ENCODE results near the gene TMEM184B. TPM values are rescaled to one million over a fixed set of nuclear protein-coding genes. Genes with fewer than 3 reads are reported as not detected.

The TMEM184B gene
- total and polyA plus RNA-seq, 2 of the 8 experiments (the other 6 are each of a cell fraction or from before 2014, with no cell fraction given), result 41.6 to 81.0 TPM

GRCh38 chr22:38233427-38233826 lies 39.4 kb downstream of the TMEM184B start:
- Histone ChIP-seq H2BK120ac (replicated peaks; ENCODE audit: low read depth, low read length) (no peak overlapping the region), H2BK12ac (ENCODE audit: low read depth, low read length) (no peak overlapping the region), H2AK5ac (ENCODE audit: low read depth, low read length) (no peak overlapping the region), H3K23me2 (ENCODE audit: low read depth, low read length) (no peaks in the 10 kb centered on the region), H4K20me1 (replicated peaks in 1 of 2; ENCODE audit: control insufficient read depth in 1 of 2, insufficient read depth in 2 of 2, low read length in 2 of 2) (peaks cover 0 to 4% of the 10 kb centered on the region in 2 experiments), H3K4ac (replicated peaks; ENCODE audit: insufficient read length, low read depth, low read length) (no peak overlapping the region), H3K79me2 (ENCODE audit: control insufficient read depth in 1 of 2, insufficient read depth in 2 of 2, low read length in 2 of 2) (no peaks in the 10 kb centered on the region), H2BK5ac (ENCODE audit: low read depth, low read length) (no peak overlapping the region), H3K56ac (replicated peaks; ENCODE audit: insufficient read length, low read depth, low read length) (no peak overlapping the region), H4K91ac (replicated peaks; ENCODE audit: insufficient read length, low read length) (no peak overlapping the region), H3K23ac (ENCODE audit: insufficient read length) (no peak overlapping the region), H3K9me3 (ENCODE audit: insufficient read depth in 2 of 2, low read depth in 1 of 2, low read length in 1 of 2) (no peaks in the 10 kb centered on the region), H3K18ac (ENCODE audit: extremely low read depth, low read length) (no peak overlapping the region), H3K4me1 (replicated peaks in 1 of 4; ENCODE audit: control insufficient read depth in 3 of 4, insufficient read depth in 4 of 4, low read length in 3 of 4) (no peaks in the 10 kb centered on the region), H2BK15ac (ENCODE audit: low read length) (no peak overlapping the region), H3K27ac (ENCODE audit: low read depth, low read length) (no peak overlapping the region), H3K4me3 (ENCODE audit: extremely low read depth in 1 of 4, insufficient read depth in 2 of 4, low read depth in 3 of 4, low read length in 4 of 4) (no peak overlapping the region), H3K14ac (ENCODE audit: insufficient read length) (no peak overlapping the region), H3K4me2 (ENCODE audit: insufficient read depth in 1 of 2, low read depth in 2 of 2, low read length in 2 of 2) (no peak overlapping the region), H3K27me3 (replicated peaks in 1 of 4; ENCODE audit: control insufficient read depth in 3 of 4, extremely low read depth in 1 of 4, insufficient read depth in 3 of 4, low read length in 3 of 4) (no peaks in the 10 kb centered on the region; a peak in 1 of 7 replicates), H3K79me1 (ENCODE audit: low read depth, low read length) (no peaks in the 10 kb centered on the region), H3K36me3 (ENCODE audit: control insufficient read depth in 2 of 4, insufficient read depth in 4 of 4, low read length in 3 of 4) (peaks cover 0 to 39% (median 22%) of the 10 kb centered on the region in 4 experiments; a peak in 7 of 8 replicates), H4K8ac (ENCODE audit: extremely low read depth, insufficient read depth, low read length) (no peak overlapping the region), H2BK20ac (ENCODE audit: low read length) (no peak overlapping the region), H4K5ac (ENCODE audit: insufficient read length, low read depth, low read length) (no peak overlapping the region), H3K9ac (replicated peaks in 1 of 4; ENCODE audit: extremely low read depth in 1 of 4, low read depth in 3 of 4, low read length in 3 of 4) (no peak overlapping the region), H2AFZ (ENCODE audit: low read length) (no peak overlapping the region)
- DNase-seq (ENCODE audit: low read depth in 1 of 2, low spot score in 2 of 2) (no peak), FAIRE-seq (no peak)
- ChIA-PET POLR2A (ENCODE audit: partially characterized antibody) (interaction anchor here (1.5 kb wide), 1 partner anchor 18 kb away, joined by 3 read pairs; no protein-coding TSS in a partner anchor), CTCF (ENCODE audit: partially characterized antibody) (interaction anchor here (0.7 to 1.8 kb wide), 3 partner anchors 11 to 136 kb away, joined by 3 to 6 read pairs (median 3); no protein-coding TSS in a partner anchor)
- TF ChIP-seq TBP (IDR thresholded peaks at IDR 0.05; ENCODE audit: low read depth, low read length) (no peak), BRCA1 (IDR thresholded peaks at IDR 0.05; ENCODE audit: low read depth, low read length) (no peak), KDM5A (IDR thresholded peaks at IDR 0.05; ENCODE audit: low read length) (no peak)
- 92% methylated on average over 6 of the region's 6 CpGs; no CpG with 5 or more reads in 1 of the 2 experiments for WGBS, 2 experiments (ENCODE audit: extremely low coverage in 1 of 2, insufficient coverage in 1 of 2, insufficient read length in 1 of 2, insufficient replicate concordance in 2 of 2, low coverage in 1 of 2, low lambda C conversion rate in 2 of 2, missing lambda C conversion rate in 1 of 2)
